G401 (cell line): ENCODE data around the gene C17orf107. TPM values are rescaled to one million over a fixed set of nuclear protein-coding genes. Genes with fewer than 3 reads are reported as not detected.
"Not testable (repeated sequence)": the region's sequence is repeated elsewhere in the genome, so short reads cannot be mapped to it uniquely, and the experiment has no call there.

ENCODE experiments used
- DNase-seq: peaks from one replicate; pipeline ENCODE4 v3.0.0-alpha.2; 2015; ENCODE audit warnings: low spot score
- in situ Hi-C: cut with HindIII; loops from 2 replicates; pipeline ENCODE4 v1.10.0; 2016; ENCODE audit warnings: low sequenced_read_pairs, mixed read lengths
- total RNA-seq: library from RNA; depleted of rRNA; stranded (reverse); fragments of >200 nt; shearing (Covaris generic); gene quantifications from 2 replicates; pipeline ENCODE4 v1.2.3, GENCODE V29; 2014; rRNA removed

C17orf107 gene
- total RNA-seq: not detected in 2 replicates

- peak; percentile 74 for DNase-seq
- in situ Hi-C loops: no loop called here
Measured at GRCh38 chr17:4899341-4900230, at the start of gene C17orf107. Gene C17orf107, plus strand, starts transcription at chr17:4899536. Its CDS starts 227 bp downstream, at chr17:4899763.

GRCh38 chr17:4850246-4850645 is 49.1 kb upstream of the C17orf107 start:
- in situ Hi-C loops: no loop called here
- no peak for DNase-seq

GRCh38 chr17:4851084-4851483 is 48.3 kb upstream of the C17orf107 start:
- in situ Hi-C loops: no loop called here
- DNase-seq: no peak

- DNase-seq: peak; percentile 50
- in situ Hi-C loops: no loop called here
Measured at GRCh38 chr17:4852567-4853207, 46.6 kb upstream of the C17orf107 start.

- in situ Hi-C loops: no loop called here
- DNase-seq: no peak
Measured at GRCh38 chr17:4853208-4853671, 46.1 kb upstream of the C17orf107 start.

GRCh38 chr17:4854111-4854681 is 45.1 kb upstream of the C17orf107 start:
- in situ Hi-C loops: no loop called here
- DNase-seq: peak; percentile 88

- no peak for DNase-seq
- in situ Hi-C loops: no loop called here
Measured at GRCh38 chr17:4856271-4856936, 42.9 kb upstream of the C17orf107 start.

- in situ Hi-C loops: no loop called here
Measured at GRCh38 chr17:4856937-4857314, 42.4 kb upstream of the C17orf107 start.

GRCh38 chr17:4857347-4857746 is 42.0 kb upstream of the C17orf107 start:
- DNase-seq, in situ Hi-C loops: not testable (repeated sequence)

More at GRCh38 chr17:4856937-4857314, 42.4 kb upstream of the C17orf107 start:
- DNase-seq: peak; percentile 22

GRCh38 chr17:4858068-4858881 is 41.1 kb upstream of the C17orf107 start:
- in situ Hi-C loops: no loop called here

GRCh38 chr17:4858882-4859260 is 40.5 kb upstream of the C17orf107 start:
- DNase-seq: peak; percentile 62
- in situ Hi-C loops: no loop called here

More at GRCh38 chr17:4858068-4858881, 41.1 kb upstream of the C17orf107 start:
- no peak for DNase-seq

GRCh38 chr17:4859816-4860625 is 39.3 kb upstream of the C17orf107 start:
- in situ Hi-C loops: no loop called here
- DNase-seq: no peak

- in situ Hi-C loops: no loop called here
Measured at GRCh38 chr17:4860651-4861050, 38.7 kb upstream of the C17orf107 start.

GRCh38 chr17:4861052-4861451 is 38.3 kb upstream of the C17orf107 start:
- DNase-seq: no peak
- in situ Hi-C loops: no loop called here

More at GRCh38 chr17:4860651-4861050, 38.7 kb upstream of the C17orf107 start:
- DNase-seq: no peak

- in situ Hi-C loops: no loop called here
- no peak for DNase-seq
Measured at GRCh38 chr17:4862720-4863119, 36.6 kb upstream of the C17orf107 start.

- DNase-seq: no peak
- in situ Hi-C loops: no loop called here
Measured at GRCh38 chr17:4863321-4863720, 36.0 kb upstream of the C17orf107 start.

- in situ Hi-C loops, DNase-seq: not testable (repeated sequence)
Measured at GRCh38 chr17:4867535-4867934, 31.8 kb upstream of the C17orf107 start.
